ENCODE data around the gene TMEM255A. TPM values are rescaled to one million over a fixed set of nuclear protein-coding genes. Genes with fewer than 3 reads are reported as not detected.
"Not testable (repeated sequence)": the region's sequence is repeated elsewhere in the genome, so short reads cannot be mapped to it uniquely, and the experiment has no call there.

The TMEM255A gene
- polyA plus RNA-seq, 1 of the 3 experiments (the other 2 are of a cell fraction), result 0.08 TPM

DNA sequence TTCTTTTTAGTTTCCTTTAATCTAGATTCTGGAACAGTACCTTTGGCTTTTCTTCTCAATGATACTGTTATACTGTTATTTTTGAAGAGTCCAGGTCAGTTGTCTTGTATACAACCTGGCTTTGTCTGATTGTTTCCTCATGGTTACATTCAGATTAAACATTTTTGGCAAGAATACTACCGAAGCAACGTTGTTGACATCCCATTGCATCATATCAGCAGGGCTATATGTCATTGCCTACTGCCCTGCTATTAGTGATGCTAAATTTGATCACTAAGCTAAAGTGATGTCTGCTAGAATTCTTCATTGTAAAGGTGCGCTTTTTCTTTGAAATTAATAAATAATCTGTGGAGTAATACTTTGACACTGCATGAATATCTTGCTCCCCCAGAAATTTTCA is 44.8 kb upstream of the TMEM255A start:
- no peak overlapping the region for H2AFZ ChIP-seq (ENCODE audit: low read depth)
- H3K36me3 ChIP-seq (replicated peaks in 1 of 2; ENCODE audit: control insufficient read depth in 1 of 2, insufficient read depth in 2 of 2, low read length in 1 of 2), result no peaks in the 10 kb centered on the region
- POLR2A ChIA-PET, result no interaction called here
- H3K27ac ChIP-seq (ENCODE audit: low read depth in 2 of 2, low read length in 1 of 2), result no peak overlapping the region
- no peaks in the 10 kb centered on the region for H3F3A ChIP-seq (replicated peaks; ENCODE audit: insufficient read depth)
- TF ChIP-seq TCF12 (IDR thresholded peaks at IDR 0.05) (no peak), GATA2 (CRISPR knock-in tag; IDR thresholded peaks at IDR 0.05) (no peak), TAF1 (IDR thresholded peaks at IDR 0.05; ENCODE audit: borderline replicate concordance, low read depth, low read length) (no peak)
- no peak overlapping the region for H3K4me2 ChIP-seq
- H3K9me3 ChIP-seq, result no peaks in the 10 kb centered on the region
- H3K79me2 ChIP-seq (ENCODE audit: insufficient read depth), result no peaks in the 10 kb centered on the region
- no peaks in the 10 kb centered on the region for H3K4me1 ChIP-seq (ENCODE audit: control insufficient read depth in 1 of 2, insufficient read depth in 2 of 2, low read depth in 1 of 2, low read length in 1 of 2)
- no peaks in the 10 kb centered on the region for H4K20me1 ChIP-seq (ENCODE audit: insufficient read depth)
- peaks cover 4% of the 10 kb centered on the region; the same call in 1 of the 2 replicates for H3K27me3 ChIP-seq (ENCODE audit: insufficient read depth)
- H3K4me3 ChIP-seq (ENCODE audit: low read depth in 2 of 2, low read length in 1 of 2), result no peak overlapping the region
- CTCF ChIA-PET, result no interaction called here
- no peak overlapping the region for H3K9ac ChIP-seq
- DNase-seq, result no peak
- no peaks in the 10 kb centered on the region for H3K9me2 ChIP-seq
- 17% methylated on average over 3 of the region's 3 CpGs for whole genome bisulfite sequencing (ENCODE audit: low lambda C conversion rate)

DNA sequence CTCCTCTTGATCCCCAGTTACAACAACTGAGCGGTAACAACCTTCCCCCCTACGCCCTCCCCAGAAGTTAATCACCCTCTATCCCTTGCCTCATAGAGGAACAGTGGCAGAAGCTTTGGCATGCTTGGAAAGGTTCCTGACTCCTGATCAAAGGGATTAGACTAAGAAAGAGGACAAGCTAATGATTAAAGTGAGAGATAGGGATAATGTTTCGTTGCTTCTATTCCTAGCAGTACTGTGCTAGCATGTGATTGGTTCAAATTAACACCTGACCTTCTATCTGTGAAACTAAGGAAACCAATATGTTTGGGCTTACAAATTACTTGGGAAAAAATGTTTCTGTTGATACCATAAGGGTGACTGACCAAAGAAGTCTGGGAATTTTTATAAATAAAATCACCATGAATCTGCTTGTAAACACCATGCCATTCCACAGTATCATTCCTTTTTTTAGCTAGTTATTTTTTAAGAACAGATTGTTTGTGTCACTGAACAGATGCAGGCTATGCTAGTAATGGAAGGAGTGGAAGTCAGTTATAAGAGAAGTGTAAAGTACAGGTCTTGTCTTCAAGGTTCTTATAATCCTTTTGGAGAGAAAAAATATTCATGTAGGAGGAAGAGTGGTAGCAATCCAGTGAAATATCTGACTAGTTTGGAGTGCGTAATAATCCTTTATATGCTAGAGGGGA is 39.3 kb upstream of the TMEM255A start:
- Histone ChIP-seq H3K4me1 (ENCODE audit: control insufficient read depth in 1 of 2, insufficient read depth in 2 of 2, low read depth in 1 of 2, low read length in 1 of 2) (no peaks in the 10 kb centered on the region), H3K4me3 (ENCODE audit: low read depth in 2 of 2, low read length in 1 of 2) (no peak overlapping the region), H3K9me2 (no peaks in the 10 kb centered on the region), H2AFZ (ENCODE audit: low read depth) (no peak overlapping the region), H3K9ac (no peak overlapping the region), H4K20me1 (ENCODE audit: insufficient read depth) (no peaks in the 10 kb centered on the region), H3K79me2 (ENCODE audit: insufficient read depth) (no peaks in the 10 kb centered on the region), H3K27ac (ENCODE audit: low read depth in 2 of 2, low read length in 1 of 2) (no peak overlapping the region), H3F3A (replicated peaks; ENCODE audit: insufficient read depth) (no peaks in the 10 kb centered on the region), H3K36me3 (replicated peaks in 1 of 2; ENCODE audit: control insufficient read depth in 1 of 2, insufficient read depth in 2 of 2, low read length in 1 of 2) (no peaks in the 10 kb centered on the region), H3K27me3 (ENCODE audit: insufficient read depth) (no peaks in the 10 kb centered on the region; the same call in 1 of the 2 replicates), H3K4me2 (no peak overlapping the region), H3K9me3 (no peaks in the 10 kb centered on the region)
- TF ChIP-seq SIN3A (IDR thresholded peaks at IDR 0.05; ENCODE audit: borderline replicate concordance, low read depth, low read length), result no peak
- TF ChIP-seq ZBTB33 (IDR thresholded peaks at IDR 0.05; ENCODE audit: borderline replicate concordance, low read depth), result no peak
- no peak for TF ChIP-seq EZH2phosphoT487 (IDR thresholded peaks at IDR 0.05; ENCODE audit: borderline replicate concordance, low read depth)
- TF ChIP-seq FOSL2 (IDR thresholded peaks at IDR 0.05; ENCODE audit: borderline replicate concordance, low read depth), result no peak
- TF ChIP-seq, protein P1, sequence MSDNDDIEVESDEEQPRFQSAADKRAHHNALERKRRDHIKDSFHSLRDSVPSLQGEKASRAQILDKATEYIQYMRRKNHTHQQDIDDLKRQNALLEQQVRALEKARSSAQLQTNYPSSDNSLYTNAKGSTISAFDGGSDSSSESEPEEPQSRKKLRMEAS (IDR thresholded peaks at IDR 0.05; ENCODE audit: low read depth), result no peak
- TF ChIP-seq USF2 (IDR thresholded peaks at IDR 0.05; ENCODE audit: borderline replicate concordance, low read depth, low read length), result no peak
- TF ChIP-seq GATA2 (CRISPR knock-in tag; IDR thresholded peaks at IDR 0.05), result no peak
- no peak for DNase-seq
- CTCF ChIA-PET, result interaction anchor here (0.9 kb wide), 1 partner anchor 18 kb away, joined by 3 read pairs; no protein-coding TSS in a partner anchor
- 11% methylated on average over 4 of the region's 4 CpGs for WGBS (ENCODE audit: low lambda C conversion rate)
- POLR2A ChIA-PET, result no interaction called here

- H3K9ac ChIP-seq; H2AFZ ChIP-seq (ENCODE audit: low read depth); POLR2A ChIA-PET; H4K20me1 ChIP-seq (ENCODE audit: insufficient read depth); H3K4me3 ChIP-seq (ENCODE audit: low read depth in 2 of 2, low read length in 1 of 2); H3K4me1 ChIP-seq (ENCODE audit: control insufficient read depth in 1 of 2, insufficient read depth in 2 of 2, low read depth in 1 of 2, low read length in 1 of 2); H3K9me2 ChIP-seq; H3K27ac ChIP-seq (ENCODE audit: low read depth in 2 of 2, low read length in 1 of 2); H3K4me2 ChIP-seq; H3K9me3 ChIP-seq; H3K27me3 ChIP-seq (ENCODE audit: insufficient read depth); CTCF ChIA-PET; H3F3A ChIP-seq (replicated peaks; ENCODE audit: insufficient read depth); H3K36me3 ChIP-seq (replicated peaks in 1 of 2; ENCODE audit: control insufficient read depth in 1 of 2, insufficient read depth in 2 of 2, low read length in 1 of 2); DNase-seq; H3K79me2 ChIP-seq (ENCODE audit: insufficient read depth): not testable (repeated sequence)
- WGBS (ENCODE audit: low lambda C conversion rate), result 0% methylated on average over 2 of the region's 11 CpGs
These were observed 33.3 kb upstream of the TMEM255A start for GRCh38 chrX:120344566-120344965.
